ENCODE measurements around the gene PRDM12.

The PRDM12 gene

GRCh38 chr9:130688072-130688471 is 23.7 kb downstream of the PRDM12 start:
- TF ChIP-seq CTCF (conservative IDR thresholded peaks at IDR 0.05), result no peak
- TF ChIP-seq ZFX (IDR thresholded peaks at IDR 0.05), result no peak

GRCh38 chr9:130689572-130689936 is 25.2 kb downstream of the PRDM12 start:
- peak overlapping the region; percentile 64 for H3K27ac ChIP-seq
- no peak for TF ChIP-seq CTCF (conservative IDR thresholded peaks at IDR 0.05)

More at GRCh38 chr9:130688072-130688471, 23.7 kb downstream of the PRDM12 start:
- no peak overlapping the region for H3K27ac ChIP-seq

- TF ChIP-seq ZFX (IDR thresholded peaks at IDR 0.05), result no peak
- no peak for TF ChIP-seq CTCF (conservative IDR thresholded peaks at IDR 0.05)
- peak overlapping the region; percentile 64 for H3K27ac ChIP-seq
Observed at GRCh38 chr9:130689937-130690700, 25.7 kb downstream of the PRDM12 start.

DNA sequence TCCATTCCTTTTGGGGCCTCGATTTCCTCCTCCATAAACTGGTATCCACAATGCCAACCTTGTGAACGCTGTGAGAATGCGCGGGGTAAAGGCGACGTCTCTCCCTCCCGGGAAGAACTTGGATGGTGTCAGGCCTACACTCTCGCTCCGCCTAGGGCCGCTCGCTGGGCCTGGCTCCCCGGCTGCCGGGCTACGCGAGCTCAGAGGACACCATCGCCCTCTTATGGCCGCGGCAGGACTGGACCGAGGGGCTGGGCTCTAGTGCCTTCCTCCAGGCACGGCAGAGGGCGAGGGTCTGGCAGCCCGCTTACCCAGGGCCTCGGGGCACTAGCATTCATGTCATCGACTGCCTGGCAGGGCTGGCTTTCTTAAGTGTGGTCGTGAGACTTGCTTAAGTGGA is 27.9 kb downstream of the PRDM12 start:
- H3K27ac ChIP-seq, result peak overlapping the region; percentile 98; the same call in 1 of the 2 replicates
- TF ChIP-seq ZFX (IDR thresholded peaks at IDR 0.05), result no peak
- no peak; the same call in 1 of the 2 replicates for TF ChIP-seq CTCF (conservative IDR thresholded peaks at IDR 0.05)

GRCh38 chr9:130693101-130693425 is 28.7 kb downstream of the PRDM12 start:
- H3K27ac ChIP-seq, result peak overlapping the region; percentile 98
- TF ChIP-seq ZFX (IDR thresholded peaks at IDR 0.05) (no peak), CTCF (conservative IDR thresholded peaks at IDR 0.05) (no peak)

- TF ChIP-seq CTCF (conservative IDR thresholded peaks at IDR 0.05) (no peak), ZFX (IDR thresholded peaks at IDR 0.05) (peak; percentile 87)
- peak within 1 kb of the TSS; percentile 98 for H3K27ac ChIP-seq
Observed at GRCh38 chr9:130693426-130694191, 29.2 kb downstream of the PRDM12 start, which contains the start of gene EXOSC2. Gene EXOSC2 (plus strand): TSS chr9:130693780. CDS start chr9:130693792, 12 bp downstream.

GRCh38 chr9:130694205-130694604 is 29.8 kb downstream of the PRDM12 start:
- H3K27ac ChIP-seq, result peak overlapping the region; percentile 98
- TF ChIP-seq ZFX (IDR thresholded peaks at IDR 0.05), result no peak
- TF ChIP-seq CTCF (conservative IDR thresholded peaks at IDR 0.05), result no peak
